IgD-negative memory B cell (primary cell): ENCODE results near the gene GPC5. TPM values are rescaled to one million over a fixed set of nuclear protein-coding genes. Genes with fewer than 3 reads are reported as not detected.
"Not testable (repeated sequence)": the region's sequence is repeated elsewhere in the genome, so short reads cannot be mapped to it uniquely, and the experiment has no call there.

Experiments
- H3K27ac Mint-ChIP-seq, 3 donors: one replicate each; pipeline ENCODE4 v1.8.0; 2020 to 2022; ENCODE audit warnings: mild to moderate bottlenecking in 3 of 3, mixed read lengths in 3 of 3, moderate library complexity in 1 of 3
- H3K27me3 Mint-ChIP-seq: one replicate; pipeline ENCODE4 v1.8.0; 2021; ENCODE audit warnings: mixed read lengths
- H3K36me3 Mint-ChIP-seq: one replicate; pipeline ENCODE4 v1.8.0; 2020; ENCODE audit warnings: mild to moderate bottlenecking, mixed read lengths
- H3K4me1 Mint-ChIP-seq, 3 donors: one replicate each; pipeline ENCODE4 v1.8.0; 2020 to 2022; ENCODE audit warnings: mixed read lengths in 3 of 3, mild to moderate bottlenecking in 1 of 3
- H3K4me3 Mint-ChIP-seq, 4 donors: one replicate each; pipeline ENCODE4 v1.8.0; 2020 to 2022; ENCODE audit warnings: mild to moderate bottlenecking in 4 of 4, mixed read lengths in 4 of 4, moderate library complexity in 3 of 4
- H3K9me3 Mint-ChIP-seq, 3 donors: one replicate each; pipeline ENCODE4 v1.8.0; 2020 to 2021; ENCODE audit warnings: mixed read lengths in 3 of 3, mild to moderate bottlenecking in 1 of 3
- polyA plus RNA-seq: library from polyadenylated mRNA; unstranded; fragments of 300-500 nt; fragmentation: Illumina TruSeq; gene quantifications from one replicate; pipeline ENCODE4 v1.2.3, GENCODE V29; 2021

GPC5 gene
- polyA plus RNA-seq, 1 donor from 2014 or later: 0.24 TPM

DNA sequence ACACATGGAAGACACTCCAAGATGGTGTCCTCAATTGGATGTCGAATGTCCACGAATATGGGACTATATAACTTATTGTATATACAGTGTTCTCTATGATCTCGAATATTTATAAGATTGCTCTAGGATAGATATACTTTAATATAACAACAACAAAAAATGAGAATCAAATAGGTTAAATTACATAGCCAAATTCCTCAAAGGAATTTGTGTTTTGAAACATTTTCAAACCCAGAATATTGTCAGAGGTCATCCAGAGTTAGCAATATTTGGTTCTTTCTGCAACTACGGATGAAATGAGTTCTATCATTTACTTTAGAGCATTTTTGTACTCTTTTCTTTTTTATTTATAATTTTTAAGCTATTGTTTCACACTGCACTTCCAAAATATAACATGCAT lies 857.8 kb downstream of the GPC5 start:
- no peak overlapping the region for H3K27ac Mint-ChIP-seq
- no peaks in the 10 kb centered on the region for H3K27me3 Mint-ChIP-seq
- no peak overlapping the region for H3K4me3 Mint-ChIP-seq
- H3K36me3 Mint-ChIP-seq: no peaks in the 10 kb centered on the region
- peaks cover 5 to 9% (median 7%) of the 10 kb centered on the region in 3 donors for H3K9me3 Mint-ChIP-seq
- H3K4me1 Mint-ChIP-seq: no peaks in the 10 kb centered on the region

DNA sequence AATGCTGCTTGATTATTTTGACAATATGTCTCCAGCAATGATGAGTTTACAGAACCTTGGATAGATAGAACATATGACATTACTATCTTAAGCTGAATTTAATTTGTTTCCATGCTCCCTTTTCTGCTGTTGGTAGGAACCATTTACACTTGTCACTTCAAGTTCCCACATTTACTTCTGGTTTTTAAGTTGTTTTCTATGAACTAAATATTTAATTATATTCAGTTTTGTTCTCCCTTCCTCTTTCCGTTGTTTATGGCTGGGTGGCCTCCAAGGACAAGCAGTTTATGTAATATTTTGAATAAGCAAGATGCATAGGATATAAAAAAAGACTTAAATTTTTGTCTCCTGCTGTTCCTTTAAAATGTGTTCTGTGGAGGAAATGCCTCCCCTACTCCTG lies 860.6 kb downstream of the GPC5 start:
- no peak overlapping the region for H3K4me3 Mint-ChIP-seq
- H3K36me3 Mint-ChIP-seq: no peaks in the 10 kb centered on the region
- no peak overlapping the region for H3K27ac Mint-ChIP-seq
- H3K27me3 Mint-ChIP-seq: no peaks in the 10 kb centered on the region
- H3K4me1 Mint-ChIP-seq: no peaks in the 10 kb centered on the region
- peaks cover 2 to 5% (median 3%) of the 10 kb centered on the region in 3 donors for H3K9me3 Mint-ChIP-seq

GRCh38 chr13:92259523-92259922 lies 861.1 kb downstream of the GPC5 start:
- H3K27me3 Mint-ChIP-seq: no peaks in the 10 kb centered on the region
- no peak overlapping the region for H3K4me3 Mint-ChIP-seq

DNA sequence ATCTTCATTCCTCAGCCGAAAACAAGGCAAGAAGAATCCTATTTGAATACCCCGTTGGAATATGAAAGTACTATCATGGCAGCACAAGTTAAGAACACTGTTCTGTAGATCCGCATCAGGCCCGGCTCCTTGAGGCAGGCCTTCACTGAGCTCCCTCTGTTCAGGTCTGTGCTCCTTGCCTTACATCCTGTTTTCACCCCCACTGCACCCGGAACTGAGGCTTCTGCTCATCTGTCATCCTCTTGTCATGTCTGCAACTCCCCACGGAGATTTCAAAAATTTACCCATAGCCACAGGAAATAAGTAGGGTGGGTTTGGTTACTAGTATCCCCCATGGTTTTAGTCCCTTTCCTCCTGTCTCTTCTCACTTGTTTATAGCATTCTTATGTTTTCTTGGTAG lies 861.9 kb downstream of the GPC5 start:
- Mint-ChIP-seq H3K36me3 (no peaks in the 10 kb centered on the region), H3K4me1 (no peaks in the 10 kb centered on the region), H3K9me3 (peaks cover 3 to 5% (median 4%) of the 10 kb centered on the region in 3 donors), H3K27ac (no peak overlapping the region), H3K4me3 (no peak overlapping the region), H3K27me3 (no peaks in the 10 kb centered on the region)

More at GRCh38 chr13:92259523-92259922, 861.1 kb downstream of the GPC5 start:
- Mint-ChIP-seq H3K36me3 (no peaks in the 10 kb centered on the region), H3K4me1 (no peaks in the 10 kb centered on the region), H3K9me3 (peaks cover 2 to 5% (median 3%) of the 10 kb centered on the region in 3 donors), H3K27ac (no peak overlapping the region)

DNA sequence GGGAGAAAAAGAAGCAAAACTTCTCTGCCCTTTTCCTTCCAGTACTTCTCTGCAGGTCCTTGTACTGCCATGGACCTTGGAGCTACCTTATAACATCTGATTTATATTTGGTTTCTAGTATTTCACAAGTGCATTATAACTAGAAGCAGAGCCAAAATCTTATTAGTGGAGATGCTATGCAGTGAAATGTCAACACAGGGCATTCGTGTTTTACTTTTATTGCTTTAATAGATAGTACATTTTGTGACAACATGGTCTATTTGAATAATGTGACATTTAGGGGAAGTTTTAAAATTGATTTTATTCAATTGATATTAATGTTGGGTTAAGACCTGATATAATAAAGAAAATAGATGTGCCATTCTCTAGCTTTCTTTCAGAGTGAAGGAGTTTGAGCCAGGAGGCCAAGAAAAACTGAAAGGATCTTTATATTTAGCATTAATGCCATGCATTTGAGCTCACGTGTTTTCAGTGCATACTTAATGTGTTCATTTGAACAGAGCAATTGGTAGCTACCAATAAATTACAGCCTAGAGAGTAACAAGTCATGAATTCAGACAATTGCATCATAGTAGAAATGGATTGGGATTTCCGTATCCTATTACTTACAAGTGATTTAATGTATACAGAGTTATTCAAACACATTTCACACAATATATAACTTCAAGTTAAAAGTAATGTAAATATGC lies 863.8 kb downstream of the GPC5 start:
- no peak overlapping the region for H3K27ac Mint-ChIP-seq
- H3K9me3 Mint-ChIP-seq: peaks cover 3 to 8% (median 5%) of the 10 kb centered on the region in 3 donors
- H3K36me3 Mint-ChIP-seq: no peaks in the 10 kb centered on the region
- H3K4me3 Mint-ChIP-seq: no peak overlapping the region
- H3K27me3 Mint-ChIP-seq: no peaks in the 10 kb centered on the region
- no peaks in the 10 kb centered on the region for H3K4me1 Mint-ChIP-seq

- Mint-ChIP-seq H3K27me3 (no peaks in the 10 kb centered on the region), H3K4me3 (no peak overlapping the region), H3K27ac (no peak overlapping the region), H3K36me3 (no peaks in the 10 kb centered on the region), H3K9me3 (peaks cover 2 to 12% (median 10%) of the 10 kb centered on the region in 3 donors), H3K4me1 (no peaks in the 10 kb centered on the region)
Measured at GRCh38 chr13:92265408-92265807, 867.0 kb downstream of the GPC5 start.

DNA sequence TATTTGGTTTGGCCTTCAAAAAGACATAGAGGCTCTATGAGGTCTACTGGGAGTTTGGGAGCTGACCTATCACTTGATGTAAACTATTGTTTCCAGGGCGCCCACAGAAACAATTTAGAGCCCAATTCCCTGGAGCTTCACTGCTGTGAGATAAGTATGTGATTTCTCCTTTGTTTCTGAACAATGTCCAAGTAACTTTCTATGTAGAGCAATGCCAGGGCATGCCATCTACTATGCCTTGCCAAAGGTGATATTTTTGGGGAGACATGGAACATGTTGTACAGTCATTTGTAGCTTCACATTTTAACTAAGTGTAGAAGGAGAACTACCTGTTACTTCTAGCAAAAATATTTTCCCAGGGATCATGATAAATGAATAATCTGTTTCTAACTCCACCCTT lies 872.6 kb downstream of the GPC5 start:
- Mint-ChIP-seq H3K36me3 (peaks cover 2% of the 10 kb centered on the region), H3K27ac (no peak overlapping the region), H3K9me3 (peaks cover 3 to 7% (median 7%) of the 10 kb centered on the region in 3 donors), H3K4me1 (no peaks in the 10 kb centered on the region), H3K27me3 (no peaks in the 10 kb centered on the region), H3K4me3 (no peak overlapping the region)

DNA sequence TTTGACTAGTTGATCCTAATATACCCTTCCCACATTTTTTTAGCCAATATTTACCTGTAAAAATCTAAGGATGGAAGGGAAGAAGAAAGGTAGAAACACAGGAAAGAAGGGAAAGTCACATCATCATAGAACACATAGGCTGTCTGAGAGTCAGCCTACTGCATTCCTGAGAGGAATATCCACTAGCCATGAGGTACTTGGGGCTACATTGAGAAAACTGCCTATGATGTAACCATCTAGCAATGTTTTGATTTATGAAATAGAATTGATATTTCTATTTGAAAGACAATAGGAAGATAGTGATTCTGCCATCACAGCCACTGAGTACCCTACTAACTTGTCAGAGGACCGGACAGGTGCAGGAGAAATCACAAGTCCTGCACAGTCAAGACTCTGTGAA lies 873.8 kb downstream of the GPC5 start:
- H3K4me3 Mint-ChIP-seq: no peak overlapping the region
- peaks cover 3 to 7% (median 4%) of the 10 kb centered on the region in 3 donors for H3K9me3 Mint-ChIP-seq
- no peak overlapping the region for H3K27ac Mint-ChIP-seq
- no peaks in the 10 kb centered on the region for H3K4me1 Mint-ChIP-seq
- no peaks in the 10 kb centered on the region for H3K27me3 Mint-ChIP-seq
- peaks cover 2% of the 10 kb centered on the region for H3K36me3 Mint-ChIP-seq

DNA sequence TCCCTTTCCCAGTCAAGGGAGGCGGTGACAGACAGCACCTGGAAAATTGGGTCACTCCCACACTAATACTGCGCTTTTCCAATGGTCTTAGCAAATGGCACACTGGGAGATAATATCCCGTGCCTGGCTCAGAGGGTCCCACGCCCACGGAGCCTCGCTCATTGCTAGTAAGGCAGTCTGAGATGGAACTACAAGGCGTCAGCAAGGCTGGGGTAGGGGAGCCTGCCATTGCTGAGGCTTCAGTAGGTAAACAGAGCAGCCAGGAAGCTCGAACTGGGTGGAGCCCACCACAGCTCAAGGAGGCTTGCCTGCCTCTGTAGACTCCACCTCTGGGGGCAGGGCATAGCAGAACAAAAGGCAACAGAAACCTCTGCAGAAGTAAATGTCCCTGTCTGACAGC lies 882.6 kb downstream of the GPC5 start:
- not testable (repeated sequence) for H3K27ac Mint-ChIP-seq, H3K9me3 Mint-ChIP-seq, H3K27me3 Mint-ChIP-seq, H3K36me3 Mint-ChIP-seq, H3K4me3 Mint-ChIP-seq, H3K4me1 Mint-ChIP-seq

- H3K27me3 Mint-ChIP-seq, H3K4me3 Mint-ChIP-seq, H3K27ac Mint-ChIP-seq, H3K36me3 Mint-ChIP-seq, H3K4me1 Mint-ChIP-seq: not testable (repeated sequence)
- H3K9me3 Mint-ChIP-seq: peaks cover 9 to 34% (median 17%) of the 10 kb centered on the region in 3 donors
Measured at GRCh38 chr13:92290718-92291307, 892.4 kb downstream of the GPC5 start.

- H3K27ac Mint-ChIP-seq, H3K4me3 Mint-ChIP-seq, H3K4me1 Mint-ChIP-seq, H3K36me3 Mint-ChIP-seq, H3K27me3 Mint-ChIP-seq: not testable (repeated sequence)
- H3K9me3 Mint-ChIP-seq: peaks cover 7 to 24% (median 11%) of the 10 kb centered on the region in 3 donors
Measured at GRCh38 chr13:92294533-92294932, 896.1 kb downstream of the GPC5 start.

DNA sequence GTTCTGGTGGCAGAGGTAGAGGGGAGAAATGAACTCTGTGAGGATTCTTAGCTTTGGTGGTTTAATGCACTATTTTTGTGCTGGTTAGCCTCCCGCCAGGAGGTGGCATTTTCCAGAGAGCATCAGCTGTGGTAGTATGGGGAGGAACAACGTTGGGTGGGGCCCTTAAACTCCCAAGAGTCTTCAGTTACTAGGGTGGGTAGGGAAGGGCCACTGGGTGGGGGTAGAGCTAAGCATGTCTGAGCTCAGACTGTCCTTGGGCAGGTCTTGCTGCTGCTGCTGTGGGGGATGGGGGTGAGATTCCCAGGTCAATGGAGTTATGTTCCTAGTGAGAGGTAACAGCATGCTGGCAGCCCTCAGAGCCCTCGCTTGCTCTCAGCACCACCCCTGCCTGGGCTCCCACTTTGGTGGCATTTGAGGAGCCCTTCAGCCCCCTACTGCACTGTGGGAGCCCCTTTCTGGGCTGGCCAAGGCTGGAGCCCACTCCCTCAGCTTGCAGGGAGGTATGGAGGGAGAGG lies 897.8 kb downstream of the GPC5 start:
- H3K4me3 Mint-ChIP-seq, H3K36me3 Mint-ChIP-seq, H3K27ac Mint-ChIP-seq, H3K4me1 Mint-ChIP-seq, H3K27me3 Mint-ChIP-seq: not testable (repeated sequence)
- peaks cover 5 to 21% (median 14%) of the 10 kb centered on the region in 3 donors for H3K9me3 Mint-ChIP-seq

GRCh38 chr13:92297971-92298942 lies 899.8 kb downstream of the GPC5 start:
- Mint-ChIP-seq H3K4me3 (no peak overlapping the region), H3K36me3 (no peaks in the 10 kb centered on the region), H3K27ac (no peak overlapping the region), H3K27me3 (no peaks in the 10 kb centered on the region), H3K4me1 (no peaks in the 10 kb centered on the region), H3K9me3 (peaks cover 0 to 15% (median 11%) of the 10 kb centered on the region in 3 donors)

- H3K27me3 Mint-ChIP-seq: no peaks in the 10 kb centered on the region
- no peaks in the 10 kb centered on the region for H3K36me3 Mint-ChIP-seq
- H3K9me3 Mint-ChIP-seq: peaks cover under 1 to 8% (median under 1%) of the 10 kb centered on the region in 3 donors
- H3K27ac Mint-ChIP-seq: no peak overlapping the region
- no peak overlapping the region for H3K4me3 Mint-ChIP-seq
- H3K4me1 Mint-ChIP-seq: no peaks in the 10 kb centered on the region
Measured at GRCh38 chr13:92300651-92301050, 902.2 kb downstream of the GPC5 start.

DNA sequence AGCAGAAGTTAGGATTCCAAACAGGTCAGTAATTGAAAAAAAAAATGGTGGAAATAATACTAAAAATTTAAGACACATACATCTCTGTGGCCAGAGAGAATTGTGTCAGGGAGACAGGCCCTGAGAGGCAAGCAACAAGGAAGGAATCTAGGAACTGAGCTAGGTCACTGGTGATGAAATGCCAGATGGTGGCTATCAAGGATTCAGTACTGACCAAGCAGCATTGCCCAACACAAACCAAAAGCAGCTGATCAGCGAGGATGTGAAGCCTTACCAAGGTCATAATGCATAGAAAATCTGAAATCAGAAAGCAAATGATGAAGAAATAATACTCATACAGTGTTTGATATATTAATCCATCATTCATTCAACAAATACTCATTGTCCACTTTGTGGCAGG lies 905.0 kb downstream of the GPC5 start:
- no peak overlapping the region for H3K4me3 Mint-ChIP-seq
- no peaks in the 10 kb centered on the region for H3K27me3 Mint-ChIP-seq

More for the DNA sequence above, 905.0 kb downstream of the GPC5 start:
- no peak overlapping the region for H3K27ac Mint-ChIP-seq
- no peaks in the 10 kb centered on the region for H3K4me1 Mint-ChIP-seq
- peaks cover 3 to 4% (median 4%) of the 10 kb centered on the region in 3 donors for H3K9me3 Mint-ChIP-seq
- no peaks in the 10 kb centered on the region for H3K36me3 Mint-ChIP-seq
